Right kidney (tissue), 1 donor: Measurements from ENCODE around the gene LARGE1.

Experiments used
- DNase-seq: peaks from one replicate; pipeline ENCODE4 v3.0.0-alpha.2; 2016

LARGE1 gene

DNA sequence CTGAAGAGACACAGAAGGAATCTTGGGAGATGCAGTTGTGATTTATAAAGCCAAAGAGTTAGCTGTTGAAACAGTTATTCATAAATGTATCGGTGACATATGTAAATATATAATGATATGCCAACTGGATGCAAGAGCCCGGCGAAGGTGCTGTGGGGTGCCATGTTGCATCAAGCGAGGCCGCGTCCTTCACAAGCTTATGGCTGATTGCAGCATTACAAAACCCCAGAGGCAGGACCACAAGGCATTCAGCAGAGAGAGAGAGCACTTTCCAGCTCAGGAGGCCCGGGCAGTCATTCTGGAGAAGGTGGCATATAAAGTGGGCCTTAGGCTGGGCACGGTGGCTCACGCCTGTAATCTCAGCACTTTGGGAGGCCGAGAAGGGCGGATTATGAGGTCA is 65.6 kb downstream of the LARGE1 start:
- DNase-seq = no peak

DNA sequence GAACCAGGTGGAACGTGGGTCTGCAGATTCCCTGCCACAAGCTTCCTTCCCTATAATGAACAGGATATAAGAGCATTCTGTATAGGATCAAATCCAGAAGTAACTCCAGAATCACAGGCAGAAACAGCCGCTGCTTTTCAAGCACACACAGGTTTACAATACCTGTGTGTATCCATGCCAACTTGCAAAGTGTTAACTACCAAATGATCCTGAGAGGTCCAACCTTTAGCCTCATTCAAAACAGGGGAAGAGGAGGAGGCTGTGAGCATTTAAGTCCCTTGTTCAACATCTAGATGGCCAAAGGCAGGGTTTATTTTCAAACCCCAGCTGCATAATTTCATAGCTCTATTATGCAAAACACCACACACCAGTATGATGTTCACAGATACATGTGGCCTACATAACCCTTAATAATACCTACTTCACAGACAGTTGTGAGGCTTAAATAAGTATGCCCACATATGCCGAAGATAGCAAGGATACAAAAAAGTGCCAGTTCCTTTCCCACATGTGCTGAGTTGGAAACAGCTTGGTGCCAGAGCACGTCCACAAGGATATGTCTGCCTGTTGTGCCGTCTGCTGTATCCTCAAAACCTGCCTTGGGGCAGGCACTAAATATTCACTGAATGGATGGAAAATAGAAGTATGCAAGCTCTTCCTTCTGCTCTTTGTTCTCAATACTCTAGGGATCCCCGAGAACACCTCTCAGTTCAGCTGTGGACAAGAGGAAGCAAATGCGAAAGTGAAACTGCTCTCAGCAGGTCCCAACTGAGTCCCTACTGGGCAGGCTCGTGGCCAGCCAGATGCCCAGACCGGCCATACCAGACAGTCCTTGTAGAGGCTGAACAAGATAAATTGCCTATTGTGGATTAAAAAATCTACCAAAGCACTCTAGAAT is 66.8 kb downstream of the LARGE1 start:
- no peak for DNase-seq

DNA sequence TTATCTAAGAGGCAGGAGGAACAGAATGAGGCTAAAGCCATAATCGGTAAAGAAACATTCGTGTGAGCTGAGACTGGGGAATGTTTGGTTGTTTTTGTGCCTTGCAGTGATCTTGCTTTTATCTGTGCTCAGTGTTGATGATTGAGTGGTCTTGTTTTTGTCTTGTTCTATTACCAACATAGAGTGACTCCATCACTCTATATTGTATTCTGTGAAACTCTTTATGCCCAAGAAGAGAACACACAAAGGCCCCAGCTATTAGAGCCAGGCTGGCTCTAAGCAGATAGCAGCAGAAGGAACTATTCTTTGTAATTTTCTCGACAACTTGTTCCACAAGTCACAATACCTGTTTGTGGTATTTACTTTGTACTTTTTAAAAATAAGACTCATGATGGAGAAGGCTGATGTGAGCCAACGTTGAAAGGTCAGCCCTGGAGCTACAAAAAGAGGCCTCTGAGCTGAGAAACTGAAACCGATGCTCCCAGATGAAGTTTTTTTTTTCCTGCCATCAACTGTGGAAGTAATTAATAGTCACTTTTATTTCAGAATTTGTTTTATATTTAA is 68.4 kb downstream of the LARGE1 start:
- no peak for DNase-seq

DNA sequence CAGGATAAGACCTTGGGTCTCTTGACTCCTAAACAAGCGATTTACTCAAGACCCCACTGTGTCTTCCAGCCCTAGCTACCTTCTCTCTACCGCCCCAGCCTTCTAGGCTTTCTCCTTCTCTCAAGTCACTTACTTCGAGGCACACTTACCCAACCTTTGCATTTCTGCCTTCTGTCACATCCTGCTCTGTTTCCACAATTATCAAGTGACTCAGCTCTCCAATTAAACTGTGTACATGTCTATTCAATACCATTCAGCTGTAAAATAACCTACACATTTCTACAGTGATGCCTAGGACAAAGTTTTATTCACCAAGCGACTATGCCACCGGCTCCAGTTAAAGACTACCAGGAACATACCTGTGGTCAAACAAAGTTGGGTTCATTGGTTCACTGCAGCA is 69.0 kb downstream of the LARGE1 start:
- no peak for DNase-seq

DNA sequence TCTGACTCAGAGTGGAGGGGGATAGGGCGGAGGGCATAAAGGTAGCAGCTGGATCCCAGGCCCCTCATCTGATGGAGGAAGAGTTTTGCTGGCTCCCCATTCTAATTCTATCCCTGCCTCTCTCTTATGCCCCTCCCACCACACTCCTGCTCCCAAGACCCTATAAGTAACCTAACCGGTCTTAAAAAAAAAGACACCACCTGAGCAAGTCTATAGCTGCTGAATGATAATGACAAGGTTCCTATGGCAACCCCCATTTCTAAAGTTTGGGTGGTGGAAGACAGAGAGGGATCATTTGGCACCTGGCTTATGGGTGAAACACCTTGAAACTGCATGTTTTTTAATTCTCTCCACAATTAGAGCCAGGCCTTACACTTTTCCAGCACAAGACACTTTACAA is 69.6 kb downstream of the LARGE1 start:
- no peak for DNase-seq

DNA sequence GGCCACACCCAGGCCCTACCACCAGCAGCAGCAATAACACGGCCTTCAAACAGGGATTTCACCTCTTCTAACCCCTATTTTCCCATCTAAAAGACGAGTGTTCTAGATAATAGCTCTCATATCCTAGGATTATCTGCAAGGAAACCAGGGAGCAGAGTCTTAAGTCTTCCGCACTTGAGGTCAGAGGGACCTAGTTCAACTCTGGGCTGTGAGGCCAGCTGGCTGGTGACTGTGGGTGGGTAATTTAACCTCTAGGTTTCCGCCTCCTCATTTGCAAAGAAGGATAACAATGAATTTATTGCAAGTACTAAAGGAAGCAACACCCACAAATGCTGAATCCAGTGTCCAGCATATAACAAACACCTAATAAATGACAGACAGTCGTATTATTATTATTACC is 70.1 kb downstream of the LARGE1 start:
- no peak for DNase-seq

DNA sequence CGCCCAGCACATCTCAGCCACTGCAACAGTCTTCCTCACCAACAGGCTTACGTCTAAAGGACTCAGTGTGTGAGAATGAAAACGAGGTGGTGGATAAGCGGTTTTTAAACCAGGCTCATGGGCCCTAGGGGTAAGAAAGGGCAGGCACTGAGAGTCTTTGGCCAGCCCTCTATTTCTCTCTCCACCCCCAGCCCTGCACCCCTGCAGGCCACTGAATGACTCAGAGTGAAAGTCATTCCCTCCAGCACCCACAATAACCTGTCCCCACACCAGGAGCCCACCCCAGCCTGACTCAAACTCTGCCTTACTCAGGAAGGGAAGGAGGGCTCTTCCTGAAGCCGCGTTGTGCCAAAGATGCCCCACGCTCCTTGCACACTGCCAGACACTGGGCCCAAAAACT is 72.0 kb downstream of the LARGE1 start:
- no peak for DNase-seq

DNA sequence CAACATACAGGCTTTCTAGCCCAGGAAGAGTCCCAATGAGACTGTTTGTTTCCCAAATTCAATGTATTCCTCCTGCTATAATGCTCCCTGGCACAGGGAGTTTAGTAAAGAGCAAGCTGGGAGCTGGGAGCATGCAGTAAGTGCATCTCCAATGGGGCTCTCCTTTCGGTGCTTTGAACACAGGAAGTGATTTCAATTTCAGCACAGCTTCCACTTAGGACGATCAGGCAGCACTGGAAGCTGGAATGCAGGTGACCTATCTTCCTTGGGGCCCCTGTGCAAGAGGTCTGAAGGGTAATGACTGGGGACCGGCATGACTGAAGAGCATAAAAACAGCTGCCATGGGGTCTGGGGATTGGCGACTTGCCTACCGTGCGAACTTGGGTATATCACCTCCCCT is 76.0 kb downstream of the LARGE1 start:
- no peak for DNase-seq

DNA sequence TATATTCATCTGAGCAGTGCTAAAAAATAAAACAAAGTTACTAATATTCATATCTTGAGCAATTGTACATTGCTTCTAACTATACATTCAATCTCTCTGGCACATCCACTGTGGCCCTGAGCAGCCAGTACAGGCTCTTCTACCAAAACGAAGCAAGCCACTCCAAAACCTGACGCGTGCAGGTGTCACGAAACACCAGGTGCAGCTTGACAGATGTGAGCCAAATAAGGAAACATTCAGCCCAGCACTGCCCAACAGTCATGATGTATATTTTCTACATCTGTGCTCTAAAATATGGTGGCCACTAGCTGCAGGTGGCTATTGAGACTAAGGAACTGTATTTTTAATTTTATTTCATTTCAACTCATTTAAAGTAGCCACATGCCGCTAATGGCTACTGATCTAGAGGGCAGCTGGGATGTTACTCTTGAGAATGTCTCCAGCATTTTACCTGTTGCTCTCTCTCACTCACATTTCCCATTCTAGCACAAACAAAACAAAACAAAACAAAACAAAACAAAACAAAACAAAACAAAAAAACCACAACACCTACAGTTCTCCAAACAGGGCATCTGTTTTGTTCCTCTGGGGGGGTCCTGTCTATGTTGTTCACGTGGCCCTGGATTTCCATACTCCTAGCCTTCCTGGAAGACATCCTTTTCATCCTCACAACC is 77.7 kb downstream of the LARGE1 start:
- no peak for DNase-seq

DNA sequence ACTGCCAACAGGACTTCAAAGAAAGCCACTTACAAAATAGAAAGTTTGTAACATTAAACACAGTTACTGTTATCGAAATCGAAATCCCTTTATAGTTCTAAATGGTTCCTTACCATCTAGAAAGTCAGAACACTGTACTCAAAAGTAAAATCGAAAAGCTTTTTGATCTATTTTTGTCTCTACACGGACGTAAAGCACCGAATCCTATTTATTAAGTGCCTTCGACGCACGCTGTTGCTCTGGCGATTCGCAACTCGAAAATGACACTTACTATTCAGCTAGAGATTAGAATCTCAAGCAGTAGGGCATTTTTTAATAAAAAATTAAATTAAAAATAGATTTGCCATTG is 78.3 kb downstream of the LARGE1 start:
- DNase-seq = no peak

DNA sequence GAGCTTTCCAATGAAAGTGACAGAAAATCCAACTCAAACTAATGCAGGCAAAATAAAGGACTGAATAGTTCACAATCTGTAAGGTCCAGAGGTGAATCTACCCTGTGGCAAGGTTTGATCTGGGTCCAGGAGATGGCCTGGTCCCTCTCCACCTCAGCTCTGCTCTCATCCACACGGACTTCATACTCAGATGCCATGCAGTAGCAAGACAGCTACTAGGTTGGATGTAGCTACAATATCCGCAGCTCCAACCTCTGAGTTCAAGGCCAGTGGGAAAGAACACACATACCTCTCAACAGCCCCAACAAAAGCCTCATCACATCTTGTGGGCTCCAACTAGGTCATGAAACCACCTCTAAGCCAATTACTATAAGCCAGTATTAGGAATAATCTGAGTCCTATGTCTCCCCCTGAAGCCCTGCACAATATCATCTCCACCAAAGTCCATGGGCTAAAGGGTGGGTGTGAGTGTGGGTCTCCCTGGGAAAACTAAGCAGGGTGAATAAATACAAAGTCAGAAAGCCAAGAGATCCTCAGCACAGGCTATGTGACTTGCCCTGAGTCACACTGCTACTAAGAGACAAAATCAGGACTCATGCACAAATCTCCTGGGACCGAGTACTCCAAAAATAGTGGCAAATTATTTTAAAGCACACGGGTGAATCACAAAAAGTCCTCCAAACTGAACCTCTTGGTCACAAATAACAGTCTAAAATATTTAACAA is 78.8 kb downstream of the LARGE1 start:
- DNase-seq = no peak

DNA sequence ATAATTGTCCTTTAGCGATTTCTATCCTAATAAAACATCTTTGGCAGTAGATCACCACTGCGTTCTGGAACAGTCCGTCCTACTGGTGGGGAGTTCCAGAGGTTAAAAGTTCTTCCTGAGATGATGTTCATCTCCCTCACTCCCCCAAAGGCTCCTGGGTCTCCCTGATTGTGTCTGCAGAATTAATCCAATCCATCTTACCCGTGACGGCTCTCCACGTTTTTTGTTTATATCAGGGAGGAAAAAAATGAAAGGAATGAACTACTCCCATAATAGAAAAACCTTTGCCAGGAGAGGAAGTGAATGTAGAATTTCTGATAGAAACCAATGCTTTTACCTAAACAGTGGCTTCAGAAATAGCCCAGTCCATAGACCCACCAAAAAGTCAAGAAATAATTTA is 81.6 kb downstream of the LARGE1 start:
- no peak for DNase-seq

DNA sequence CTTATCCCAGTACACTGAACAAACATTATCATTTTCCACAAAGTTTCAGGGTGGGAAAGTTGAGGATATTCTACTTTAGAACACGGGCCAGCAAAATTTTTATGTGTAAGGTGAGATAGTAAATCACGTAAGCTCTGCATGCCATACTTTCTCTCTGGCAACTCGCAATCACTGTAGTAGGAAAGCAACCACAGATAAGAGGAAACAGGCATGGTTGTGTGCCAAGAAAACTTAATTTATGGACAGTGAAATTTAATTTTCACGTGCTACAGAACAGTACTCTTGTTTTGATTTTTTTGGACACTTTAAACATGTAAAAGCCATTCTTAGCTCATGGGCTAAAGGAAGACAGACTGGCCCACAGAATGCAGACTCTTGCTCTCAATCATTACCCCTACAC is 82.5 kb downstream of the LARGE1 start:
- no peak for DNase-seq

DNA sequence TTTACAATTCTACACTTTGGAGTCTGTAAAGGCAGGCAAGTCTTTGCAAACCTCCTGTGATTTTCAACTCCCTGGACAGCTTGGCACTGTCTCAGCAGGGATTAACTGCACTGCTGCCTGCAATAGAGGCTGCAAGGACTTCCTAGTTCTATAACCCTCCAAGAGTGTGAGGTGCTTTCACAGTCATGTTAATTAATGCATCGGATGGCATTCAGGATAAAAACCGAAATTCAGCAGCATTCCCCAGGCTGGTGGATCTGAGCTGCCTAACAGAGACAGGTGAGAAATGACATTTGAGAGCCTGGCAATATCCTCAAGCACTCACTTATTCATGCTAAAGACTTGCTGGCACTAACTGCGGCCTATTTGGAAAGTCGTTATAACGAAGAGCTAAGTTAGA is 85.0 kb downstream of the LARGE1 start:
- DNase-seq = no peak

DNA sequence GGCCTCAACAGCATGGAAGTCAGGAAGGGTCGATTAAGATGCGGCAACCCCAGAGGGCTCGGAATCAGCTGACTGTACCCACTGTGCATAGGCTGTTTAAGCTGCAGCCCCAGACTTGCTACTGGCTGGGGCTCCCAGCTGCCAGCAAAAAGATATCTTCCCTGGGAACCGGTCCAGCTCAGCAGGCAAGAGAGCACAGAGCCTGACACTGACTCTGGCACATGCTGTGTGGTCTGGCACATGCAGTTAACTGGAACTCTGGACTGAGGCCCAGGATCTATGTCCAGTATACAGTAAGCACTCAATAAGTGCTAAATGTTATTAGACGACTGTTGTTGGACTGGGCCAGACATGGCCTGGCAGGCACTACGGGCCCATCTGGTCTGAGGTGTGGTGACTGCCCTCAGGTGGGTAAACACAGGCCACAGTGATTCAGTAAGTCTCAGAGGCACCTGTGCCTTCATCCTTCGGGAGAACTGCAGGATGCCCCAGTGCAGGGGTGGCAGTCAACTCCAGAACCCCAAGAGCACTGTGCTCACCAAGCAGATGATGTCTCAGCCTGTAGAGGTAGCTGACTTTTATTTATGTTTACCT is 87.6 kb downstream of the LARGE1 start:
- DNase-seq = no peak

DNA sequence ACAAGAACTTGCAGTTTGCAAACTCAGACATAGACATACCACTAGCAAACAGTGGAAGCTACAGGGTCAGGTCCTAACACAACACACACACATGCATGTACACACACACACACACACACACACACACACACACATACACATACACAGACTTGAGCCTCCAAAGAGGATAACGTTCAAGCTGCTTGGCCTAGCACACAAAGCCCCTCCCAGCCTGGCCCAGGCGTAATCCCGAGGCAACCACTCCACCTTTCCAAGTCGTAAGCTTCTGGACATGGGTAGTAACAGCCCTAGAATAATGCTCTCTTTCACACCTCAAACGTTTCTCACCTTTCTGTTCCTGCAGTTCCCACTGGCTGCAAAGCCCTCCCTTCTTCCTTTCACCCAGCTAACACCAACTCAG is 88.6 kb downstream of the LARGE1 start:
- DNase-seq = no peak

DNA sequence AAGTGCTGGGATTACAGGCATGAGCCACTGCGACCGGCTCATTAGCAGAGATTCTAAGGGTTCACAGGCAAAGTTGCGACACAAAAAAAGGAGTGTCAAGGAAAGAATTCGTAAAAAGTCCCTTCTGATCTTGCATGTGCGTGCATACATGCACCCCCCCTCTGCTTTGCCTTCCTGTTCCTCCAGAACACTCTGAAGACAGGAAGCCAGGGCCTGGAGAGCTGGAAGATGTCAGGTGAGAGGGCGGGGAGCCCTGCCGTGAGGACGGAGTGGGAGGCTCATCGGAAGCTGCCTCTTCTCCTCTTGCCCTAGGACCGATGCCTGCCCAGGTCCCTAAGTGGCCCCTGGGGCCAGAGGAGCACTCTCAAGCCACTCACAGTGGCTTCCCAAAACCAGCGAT is 89.1 kb downstream of the LARGE1 start:
- DNase-seq = no peak

DNA sequence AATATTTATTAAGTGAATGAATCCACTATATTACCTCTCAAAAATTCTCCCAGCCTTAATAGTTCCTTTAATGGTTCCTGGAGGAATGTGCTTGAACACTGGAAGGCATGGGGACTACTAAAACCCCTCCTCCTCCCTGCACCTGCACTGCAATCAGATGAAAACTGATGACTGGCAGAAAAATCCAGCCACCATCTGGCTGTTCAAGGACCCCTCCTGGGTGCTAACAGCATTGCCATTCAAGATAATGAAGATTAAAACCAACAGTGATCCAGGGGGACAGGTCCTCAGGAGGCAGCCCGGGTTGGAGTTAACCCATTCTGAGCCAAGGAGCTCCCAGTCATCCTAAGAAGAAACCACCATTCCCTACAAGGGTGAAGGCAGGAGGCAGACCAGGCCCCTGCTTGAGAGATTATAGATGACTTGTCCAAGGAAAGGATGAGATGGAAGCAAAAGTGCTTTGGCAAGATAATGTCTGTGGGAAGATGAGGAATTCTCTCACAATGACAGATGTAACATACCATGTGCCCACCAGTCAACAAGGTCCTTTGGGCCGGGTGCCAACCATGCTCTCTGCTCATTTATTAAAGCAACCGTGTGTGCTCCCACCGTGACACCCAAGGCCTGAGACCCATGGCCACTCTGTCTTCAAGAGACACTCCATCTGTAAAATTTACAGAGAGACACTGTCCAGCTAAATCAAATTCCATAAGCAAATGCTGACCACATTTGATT is 90.6 kb downstream of the LARGE1 start:
- no peak for DNase-seq

DNA sequence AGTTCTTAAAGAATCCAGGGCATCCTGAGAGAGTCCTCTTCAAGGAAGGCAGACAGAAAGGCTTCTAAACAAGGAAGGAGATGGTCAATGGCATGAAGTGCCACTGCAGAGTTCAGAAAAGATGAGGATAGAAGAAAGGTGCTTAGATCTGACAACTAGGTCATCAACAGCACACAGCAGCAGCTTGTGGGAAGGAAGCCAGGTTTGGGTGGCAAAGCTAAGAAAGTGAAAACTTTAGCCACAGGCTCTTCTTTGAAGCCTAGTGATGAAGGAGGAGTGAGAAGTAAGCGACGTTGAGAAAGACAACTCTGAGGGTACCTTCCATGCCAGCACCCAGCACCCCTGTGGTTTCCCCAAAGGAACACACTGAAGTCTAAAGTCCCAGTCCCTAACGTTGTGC is 92.0 kb downstream of the LARGE1 start:
- DNase-seq = no peak

DNA sequence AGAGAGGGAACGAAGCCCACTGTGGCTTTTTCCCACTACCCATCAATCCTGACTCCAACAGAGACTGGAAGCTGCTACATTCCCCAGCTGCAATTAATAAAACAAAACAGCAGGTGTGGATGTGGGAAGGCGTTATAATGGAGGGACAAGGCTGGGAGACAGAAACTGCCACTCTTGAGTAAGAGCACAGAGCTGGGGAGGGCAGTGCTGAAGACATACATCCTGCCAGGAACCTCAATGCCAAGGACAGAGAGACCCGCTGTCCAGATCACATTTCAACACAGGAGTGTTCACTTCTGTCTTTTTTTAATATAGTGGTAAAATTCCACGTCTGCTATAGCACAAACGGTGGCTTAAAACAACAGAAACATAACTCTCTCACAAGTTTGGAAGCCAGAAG is 94.5 kb downstream of the LARGE1 start:
- DNase-seq = no peak

DNA sequence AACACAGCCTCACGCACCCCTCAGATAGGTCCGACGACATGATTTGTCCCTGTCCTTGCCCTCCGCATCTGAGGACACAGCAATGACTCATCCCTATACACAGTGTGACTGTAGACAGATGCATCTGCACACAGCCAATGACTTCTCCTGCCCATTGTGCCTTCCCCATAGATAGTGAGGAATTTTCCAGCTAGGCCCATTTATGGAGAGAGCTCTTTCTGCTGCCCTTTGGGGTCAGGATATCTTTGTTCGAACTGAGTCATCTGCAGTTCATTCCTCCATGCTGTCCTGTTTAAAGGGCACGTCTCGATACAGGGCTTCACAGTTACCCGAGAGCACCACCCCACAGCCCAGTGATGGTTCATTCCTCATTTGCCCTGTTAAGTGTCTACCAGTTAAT is 96.7 kb downstream of the LARGE1 start:
- DNase-seq = no peak

DNA sequence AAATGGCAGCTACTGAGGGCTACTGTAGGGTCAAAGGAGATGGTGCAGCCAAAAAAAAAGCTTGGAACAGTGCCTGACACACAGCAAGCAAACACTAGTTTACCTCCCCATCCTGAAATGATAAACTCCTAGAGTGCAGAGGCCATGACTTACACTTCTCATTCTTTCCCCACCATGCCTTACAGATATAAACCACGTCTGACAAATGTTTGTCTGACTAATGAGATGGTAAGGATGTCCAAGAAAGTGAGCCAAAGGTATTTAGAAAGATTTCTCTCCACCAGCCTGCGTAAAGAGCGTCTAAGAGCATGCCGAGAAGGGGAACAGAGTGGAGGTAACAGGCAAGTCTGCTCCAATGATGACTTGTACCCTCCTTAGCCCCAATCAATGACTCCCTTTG is 99.0 kb downstream of the LARGE1 start:
- DNase-seq = no peak
